H1 (cell line): ENCODE results near the gene ST6GALNAC2. TPM values are rescaled to one million over a fixed set of nuclear protein-coding genes. Genes with fewer than 3 reads are reported as not detected.

ENCODE experiments used
- CTCF ChIA-PET: fragments of 300-600 bp; sonication (Branson Sonifier 250); formaldehyde crosslinking; loops from one replicate; lab custom pipeline; 2021; ENCODE audit not compliant: partially characterized antibody; lab: Charles Lee
- POLR2A ChIA-PET: fragments of 300-600 bp; sonication (Branson Sonifier 250); formaldehyde crosslinking; loops from one replicate; lab custom pipeline; 2021; ENCODE audit warnings: inconsistent platforms; ENCODE audit not compliant: partially characterized antibody; lab: Charles Lee
- DNase-seq, 2 experiments: peaks; one replicate each; pipeline versions ENCODE4 v3.0.0 to v3.0.0-alpha.2; 2010 to 2022; ENCODE audit warnings: low spot score in 2 of 2, low read depth in 1 of 2, mixed read lengths in 1 of 2
- FAIRE-seq: peaks from 2 replicates; lab custom pipeline; 2011; peaks lifted over from hg19 to GRCh38; lab: Jason Lieb, UNC
- H2AFZ ChIP-seq: 2 replicates; pipeline ENCODE4 v1.8.1; 2012; ENCODE audit warnings: low read length, inconsistent platforms
- H2AK5ac ChIP-seq: 2 replicates; pipeline ENCODE4 v1.6.1; 2013; ENCODE audit warnings: low read depth, low read length
- H2BK120ac ChIP-seq: replicated peaks from 2 replicates; pipeline ENCODE3; 2013; ENCODE audit warnings: low read depth, low read length, inconsistent platforms
- H2BK12ac ChIP-seq: 2 replicates; pipeline ENCODE4 v1.6.1; 2013; ENCODE audit warnings: low read depth, low read length
- H2BK15ac ChIP-seq: 2 replicates; pipeline ENCODE4 v1.6.1; 2013; ENCODE audit warnings: low read length
- H2BK20ac ChIP-seq: 2 replicates; pipeline ENCODE4 v1.6.1; 2013; ENCODE audit warnings: low read length
- H2BK5ac ChIP-seq: 2 replicates; pipeline ENCODE4 v1.6.1; 2013; ENCODE audit warnings: low read depth, low read length
- H3K14ac ChIP-seq: 2 replicates; pipeline ENCODE4 v1.6.1; 2013; ENCODE audit warnings: inconsistent platforms; ENCODE audit not compliant: insufficient read length
- H3K18ac ChIP-seq: 2 replicates; pipeline ENCODE4 v1.6.1; 2013; ENCODE audit warnings: low read length; ENCODE audit errors: extremely low read depth
- H3K23ac ChIP-seq: 2 replicates; pipeline ENCODE4 v1.6.1; 2013; ENCODE audit warnings: inconsistent platforms; ENCODE audit not compliant: insufficient read length
- H3K23me2 ChIP-seq: 2 replicates; pipeline ENCODE4 v1.6.1; 2013; ENCODE audit warnings: low read depth, low read length
- H3K27ac ChIP-seq: 2 replicates; pipeline ENCODE4 v1.6.1; 2011; ENCODE audit warnings: low read depth, low read length, inconsistent platforms
- H3K27me3 ChIP-seq, 4 experiments: replicated peaks in 1 of 4; 1 replicate in 1 of 4; 2 replicates in 3 of 4; pipeline versions ENCODE4 v1.6.1 to v1.8.1; 2011 to 2013; ENCODE audit warnings: low read length in 3 of 4, mild to moderate bottlenecking in 3 of 4, inconsistent platforms in 2 of 4, mixed read lengths in 2 of 4, moderate library complexity in 1 of 4; ENCODE audit not compliant: control insufficient read depth in 3 of 4, insufficient read depth in 3 of 4; ENCODE audit errors: extremely low read depth in 1 of 4
- H3K36me3 ChIP-seq, 4 experiments: 2 replicates each; pipeline versions ENCODE4 v1.6.1 to v1.8.1; 2011 to 2013; ENCODE audit warnings: mild to moderate bottlenecking in 4 of 4, low read length in 3 of 4, moderate library complexity in 2 of 4, control low read depth in 1 of 4, inconsistent platforms in 1 of 4; ENCODE audit not compliant: insufficient read depth in 4 of 4, control insufficient read depth in 2 of 4
- H3K4ac ChIP-seq: replicated peaks from 2 replicates; pipeline ENCODE3; 2013; ENCODE audit warnings: low read length, low read depth, mixed read lengths, inconsistent platforms; ENCODE audit not compliant: insufficient read length
- H3K4me1 ChIP-seq, 4 experiments: replicated peaks in 1 of 4; 1 replicate in 1 of 4; 2 replicates in 3 of 4; pipeline versions ENCODE4 v1.6.1 to v1.8.1; 2011 to 2013; ENCODE audit warnings: low read length in 3 of 4, inconsistent platforms in 2 of 4, mixed read lengths in 1 of 4; ENCODE audit not compliant: insufficient read depth in 4 of 4, control insufficient read depth in 3 of 4
- H3K4me2 ChIP-seq, 2 experiments: 2 replicates each; pipeline versions ENCODE4 v1.6.1 to v1.8.1; 2011 to 2013; ENCODE audit warnings: low read depth in 2 of 2, low read length in 2 of 2, control low read depth in 1 of 2, inconsistent platforms in 1 of 2, mild to moderate bottlenecking in 1 of 2; ENCODE audit not compliant: insufficient read depth in 1 of 2
- H3K4me3 ChIP-seq, 4 experiments: fragments of 200-600, 300-600 bp in 1 of 4; sonication (generic), shearing (Covaris generic), sonication (Bioruptor Twin) in 1 of 4; 2 replicates each; pipeline versions ENCODE4 v1.5.1 to v1.8.1; 2011 to 2016; ENCODE audit warnings: low read length in 4 of 4, low read depth in 3 of 4, control low read depth in 2 of 4, inconsistent platforms in 2 of 4, mild to moderate bottlenecking in 2 of 4, mixed read lengths in 1 of 4, moderate library complexity in 1 of 4; ENCODE audit not compliant: insufficient read depth in 2 of 4; ENCODE audit errors: extremely low read depth in 1 of 4
- H3K56ac ChIP-seq: replicated peaks from 2 replicates; pipeline ENCODE3; 2013; ENCODE audit warnings: low read depth, mild to moderate bottlenecking, mixed read lengths, low read length, inconsistent platforms; ENCODE audit not compliant: insufficient read length
- H3K79me1 ChIP-seq: 2 replicates; pipeline ENCODE4 v1.6.1; 2013; ENCODE audit warnings: low read depth, low read length, control low read depth
- H3K79me2 ChIP-seq, 2 experiments: 2 replicates each; pipeline versions ENCODE4 v1.6.1 to v1.8.1; 2012 to 2013; ENCODE audit warnings: low read length in 2 of 2, mild to moderate bottlenecking in 2 of 2, inconsistent platforms in 1 of 2; ENCODE audit not compliant: insufficient read depth in 2 of 2, control insufficient read depth in 1 of 2
- H3K9ac ChIP-seq, 4 experiments: replicated peaks in 1 of 4; 1 replicate in 1 of 4; 2 replicates in 3 of 4; pipeline versions ENCODE4 v1.6.1 to v1.8.1; 2011 to 2013; ENCODE audit warnings: low read depth in 3 of 4, low read length in 3 of 4, control low read depth in 2 of 4, mild to moderate bottlenecking in 2 of 4, moderate library complexity in 2 of 4, inconsistent platforms in 1 of 4; ENCODE audit errors: extremely low read depth in 1 of 4
- H3K9me3 ChIP-seq, 2 experiments: 2 replicates each; pipeline versions ENCODE4 v1.6.1 to v1.8.1; 2012 to 2013; ENCODE audit warnings: mild to moderate bottlenecking in 2 of 2, moderate library complexity in 2 of 2, control low read depth in 1 of 2, inconsistent platforms in 1 of 2, low read depth in 1 of 2, low read length in 1 of 2, mixed read lengths in 1 of 2; ENCODE audit not compliant: insufficient read depth in 2 of 2
- H4K20me1 ChIP-seq, 2 experiments: replicated peaks in 1 of 2; 2 replicates each; pipeline versions ENCODE3 to v1.8.1; 2011 to 2013; ENCODE audit warnings: inconsistent platforms in 2 of 2, low read length in 2 of 2, mild to moderate bottlenecking in 1 of 2; ENCODE audit not compliant: insufficient read depth in 2 of 2, control insufficient read depth in 1 of 2
- H4K5ac ChIP-seq: 2 replicates; pipeline ENCODE4 v1.6.1; 2013; ENCODE audit warnings: low read length, low read depth, mixed read lengths, inconsistent platforms; ENCODE audit not compliant: insufficient read length
- H4K8ac ChIP-seq: 2 replicates; pipeline ENCODE4 v1.8.0; 2013; ENCODE audit warnings: mild to moderate bottlenecking, moderate library complexity, low read length, inconsistent platforms; ENCODE audit not compliant: insufficient read depth; ENCODE audit errors: extremely low read depth
- H4K91ac ChIP-seq: replicated peaks from 2 replicates; pipeline ENCODE3; 2013; ENCODE audit warnings: low read length, mixed read lengths, inconsistent platforms; ENCODE audit not compliant: insufficient read length
- ASH2L ChIP-seq: fragments of 200-600, 300-600 bp; sonication (generic); IDR thresholded peaks from one replicate; pipeline ENCODE4 v1.7.1; 2017; ENCODE audit warnings: low read length
- EZH2 ChIP-seq: fragments of 200-600 bp; sonication (generic); IDR thresholded peaks from 2 replicates; pipeline ENCODE4 v1.7.1; 2012; ENCODE audit warnings: low read depth, mild to moderate bottlenecking, moderate library complexity, low read length, inconsistent platforms; ENCODE audit not compliant: severe bottlenecking
- JUND ChIP-seq: IDR thresholded peaks from 2 replicates; pipeline ENCODE4 v1.6.1; 2011; ENCODE audit warnings: mild to moderate bottlenecking, improper control_type of control experiment, low read length
- KDM1A ChIP-seq: fragments of 200-600, 300-600 bp; sonication (generic); IDR thresholded peaks from 2 replicates; pipeline ENCODE4 v1.7.1; 2016; ENCODE audit warnings: mild to moderate bottlenecking, low read length, borderline replicate concordance
- PHF8 ChIP-seq: fragments of 200-600 bp; sonication (generic); conservative IDR thresholded peaks from 2 replicates; pipeline ENCODE4 v1.7.1; 2012; ENCODE audit warnings: low read depth, mild to moderate bottlenecking, inconsistent platforms, low read length, moderate library complexity
- POLR2AphosphoS5 ChIP-seq: IDR thresholded peaks from 2 replicates; pipeline ENCODE4 v1.6.1; 2011; ENCODE audit warnings: low read depth, low read length
- RNF2 ChIP-seq: fragments of 200-900, 300-1000 bp; sonication (generic); IDR thresholded peaks from 2 replicates; pipeline ENCODE4 v1.7.1; 2016; ENCODE audit warnings: borderline replicate concordance, low read depth, mild to moderate bottlenecking, antibody characterized with exemption, low read length; ENCODE audit not compliant: poor library complexity, severe bottlenecking; ENCODE audit errors: missing control alignments
- SUZ12 ChIP-seq: fragments of 200-600 bp; sonication (generic); IDR thresholded peaks from 2 replicates; pipeline ENCODE4 v1.6.1; 2012; ENCODE audit warnings: mild to moderate bottlenecking, inconsistent platforms, low read length, moderate library complexity, mixed read lengths
- WGBS, 2 experiments: shearing (Covaris generic) in 1 of 2; methylation state at CpG; one replicate each; pipeline versions ENCODE4 v1.1.6 to v1.1.7; 2013 to 2015; ENCODE audit warnings: low lambda C conversion rate in 2 of 2, mixed read lengths in 2 of 2, inconsistent platforms in 1 of 2, low coverage in 1 of 2, missing lambda C conversion rate in 1 of 2; ENCODE audit not compliant: insufficient replicate concordance in 2 of 2, insufficient coverage in 1 of 2, insufficient read length in 1 of 2; ENCODE audit errors: extremely low coverage in 1 of 2, missing lambda C conversion rate in 1 of 2; 5-methylcytosine and 5-hydroxymethylcytosine counted together
- polyA plus RNA-seq, 7 experiments: library from polyadenylated mRNA; depleted of rRNA in 3 of 7; stranded (reverse) in 5 of 7; unstranded in 2 of 7; fragments of >200 nt in 5 of 7; fragments of 200-250 nt in 2 of 7; gene quantifications; 1 replicate in 5 of 7; 2 replicates in 1 of 7; 4 replicates in 1 of 7; pipeline versions ENCODE4 v1.2.1 to v1.2.3, GENCODE V29; 2011 to 2013; ENCODE audit warnings: missing spikeins in 2 of 7, mixed read lengths in 2 of 7
- total RNA-seq: library from RNA; stranded (reverse); fragmentation: NEBNext Ultra II Directional; extraction: Animal tissue kit (Norgen Biotek cat#: 25700); gene quantifications from 2 replicates; pipeline ENCODE4 v1.2.1, GENCODE V29; 2021
- TF ChIP-seq, protein P1 (sequence below): IDR thresholded peaks from 2 replicates; pipeline ENCODE4 v1.6.1; 2012; ENCODE audit warnings: inconsistent platforms

The ST6GALNAC2 gene
- total and polyA plus RNA-seq, 2 of the 8 experiments (the other 6 are each of a cell fraction or from before 2014, with no cell fraction given) = 0.09 TPM; not detected in 1

GRCh38 chr17:76536511-76537287 is 49.0 kb downstream of the ST6GALNAC2 start:
- H3K27me3 ChIP-seq = peaks cover 8 to 46% (median 37%) of the 10 kb centered on the region in 4 experiments
- ChIA-PET CTCF (interaction anchor here (0.9 to 15.6 kb wide), 8 partner anchors 9 to 147 kb away, joined by 3 to 260 read pairs (median 4); no protein-coding TSS in a partner anchor), POLR2A (interaction anchor here (0.6 to 5.7 kb wide), 6 partner anchors 8 to 200 kb away, joined by 3 to 28 read pairs (median 3); no protein-coding TSS in a partner anchor)
- H4K91ac ChIP-seq = no peak overlapping the region
- no peak overlapping the region for H3K23ac ChIP-seq
- peaks cover 11% of the 10 kb centered on the region for H3K23me2 ChIP-seq
- H2AFZ ChIP-seq = no peak overlapping the region
- no peak overlapping the region for H4K5ac ChIP-seq
- H2BK20ac ChIP-seq = no peak overlapping the region
- DNase-seq (no peak), FAIRE-seq (no peak)
- no peak overlapping the region for H3K56ac ChIP-seq
- no peaks in the 10 kb centered on the region for H4K20me1 ChIP-seq
- H3K4me1 ChIP-seq = peaks cover 0 to 16% (median 9%) of the 10 kb centered on the region in 4 experiments; a peak in 6 of 7 replicates
- 48% methylated on average over 23 of the region's 25 CpGs; no CpG with 5 or more reads in 1 of the 2 experiments for WGBS, 2 experiments
- no peak overlapping the region for H2BK120ac ChIP-seq
- no peak overlapping the region for H2BK15ac ChIP-seq
- H3K4ac ChIP-seq = no peak overlapping the region
- peak overlapping the region; percentile 76 to 99 for H3K4me2 ChIP-seq
- no peak overlapping the region for H3K18ac ChIP-seq
- H3K79me1 ChIP-seq = no peaks in the 10 kb centered on the region
- no peak overlapping the region for H2BK5ac ChIP-seq
- H3K14ac ChIP-seq = no peak overlapping the region
- no peak overlapping the region for H3K27ac ChIP-seq
- H3K4me3 ChIP-seq = peak overlapping the region; percentile 33 to 67 (median 44); a peak in 7 of 8 replicates
- H3K36me3 ChIP-seq = no peaks in the 10 kb centered on the region
- H3K9ac ChIP-seq = peak overlapping the region in 1 of 4 experiments; percentile 40; a peak in 2 of 7 replicates
- no peaks in the 10 kb centered on the region for H3K79me2 ChIP-seq
- no peak overlapping the region for H2BK12ac ChIP-seq
- H2AK5ac ChIP-seq = 0 out of 2 replicates have a peak overlapping the region, but pooled peaks have one; percentile 0
- H3K9me3 ChIP-seq = no peaks in the 10 kb centered on the region
- no peak overlapping the region for H4K8ac ChIP-seq
- TF ChIP-seq PHF8 (no peak), ASH2L (no peak), SUZ12 (no peak; the same call in 1 of the 2 replicates), POLR2AphosphoS5 (no peak), RNF2 (no peak), EZH2 (no peak), JUND (no peak), KDM1A (peak; percentile 90; the same call in 1 of the 2 replicates)
- TF ChIP-seq, protein P1, sequence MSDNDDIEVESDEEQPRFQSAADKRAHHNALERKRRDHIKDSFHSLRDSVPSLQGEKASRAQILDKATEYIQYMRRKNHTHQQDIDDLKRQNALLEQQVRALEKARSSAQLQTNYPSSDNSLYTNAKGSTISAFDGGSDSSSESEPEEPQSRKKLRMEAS = no peak
- TF ChIP-seq, all 59 proteins: peak for 1
